Measurements from ENCODE around the gene GLTP.
"Not testable (repeated sequence)": the region's sequence is repeated elsewhere in the genome, so short reads cannot be mapped to it uniquely, and the experiment has no call there.

- TF ChIP-seq CTCF (conservative IDR thresholded peaks at IDR 0.05 in 1 of 2, IDR thresholded peaks at IDR 0.05 in 1 of 2; ENCODE audit: extremely low read depth in 1 of 2, insufficient read depth in 1 of 2, low read depth in 1 of 2, low read length in 2 of 2); EZH2 (IDR thresholded peaks at IDR 0.05; ENCODE audit: borderline replicate concordance, low read length): not testable (repeated sequence)
Observed at GRCh38 chr12:109899345-109899744, 19.0 kb upstream of the GLTP start.

Data from mammary epithelial cell (primary cell).